NCI-H1436 (cell line): ENCODE results near the gene TMC2.

Experiments
- DNase-seq: peaks from one replicate; lab custom pipeline; 2025; lab: John Stamatoyannopoulos, UW

TMC2 gene

DNA sequence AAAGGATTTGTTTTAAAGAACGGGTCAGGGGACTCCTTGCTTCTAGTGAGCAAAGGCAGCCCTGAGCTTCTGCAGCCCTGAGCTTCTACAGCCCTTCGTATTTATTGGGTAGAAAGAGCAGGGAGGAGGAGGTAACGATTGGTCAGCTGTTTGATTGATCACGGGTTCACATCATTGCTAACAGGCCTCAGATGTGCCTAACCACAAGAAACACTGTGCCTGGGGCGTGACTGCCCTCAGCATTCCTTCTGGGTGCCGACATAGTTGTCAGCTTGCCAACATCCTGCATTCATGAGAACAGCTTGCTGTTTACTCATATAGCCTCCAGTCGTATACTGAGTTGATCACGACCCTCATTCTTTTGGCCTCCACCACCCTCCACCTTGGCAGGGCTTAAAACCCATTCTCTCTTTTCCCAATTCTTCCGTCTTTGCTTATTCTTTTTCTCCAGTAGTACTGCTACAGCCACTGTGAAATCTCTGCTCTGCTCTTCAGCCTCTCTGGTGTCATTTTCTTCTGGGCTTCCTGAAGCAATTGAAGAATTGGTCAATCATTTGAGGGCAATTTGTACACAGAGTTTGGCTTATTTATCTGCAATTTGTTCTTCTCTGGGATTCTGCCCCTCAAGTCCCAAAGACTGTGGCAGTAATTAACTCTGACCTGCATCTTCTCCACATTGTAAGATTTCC, 90.6 kb downstream of the TMC2 start:
- DNase-seq: no peak

DNA sequence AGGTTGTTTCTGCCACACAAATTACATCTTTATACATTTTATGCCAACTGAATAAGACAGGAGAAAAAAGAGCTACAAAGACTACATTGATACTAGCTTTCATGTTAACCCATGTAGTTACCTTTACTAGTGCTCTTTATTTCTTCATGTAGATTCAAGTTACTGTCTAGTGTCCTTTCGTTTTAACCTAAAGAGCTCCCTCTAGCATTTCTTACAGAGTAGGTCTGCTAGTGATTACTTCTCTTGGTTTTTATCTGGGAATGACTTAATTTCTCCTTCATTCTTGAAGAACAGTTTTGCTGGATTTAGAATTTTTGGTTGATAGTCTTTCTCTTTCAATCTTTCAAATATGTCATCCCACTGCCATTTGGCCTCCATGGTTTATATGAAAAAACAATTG, 94.9 kb downstream of the TMC2 start:
- DNase-seq: no peak

DNA sequence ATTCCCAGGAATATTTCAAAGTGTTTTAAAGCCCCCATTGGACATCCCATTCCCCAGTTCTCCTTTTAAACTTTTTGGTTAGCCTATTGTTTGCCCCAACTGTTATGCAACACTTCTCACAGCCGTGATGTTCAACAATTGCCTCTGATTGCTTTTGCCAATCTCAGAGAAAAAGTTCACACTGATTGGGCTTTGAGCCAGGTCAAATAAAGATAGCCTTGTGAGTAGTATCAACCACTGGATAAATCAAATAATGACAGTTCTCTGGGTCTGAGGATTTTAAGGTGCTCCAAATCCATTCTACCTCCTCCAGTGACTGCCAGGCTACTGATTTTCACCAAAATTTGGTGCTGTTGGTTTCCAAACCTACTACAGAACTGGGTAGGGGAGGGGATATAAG, 97.0 kb downstream of the TMC2 start:
- DNase-seq: no peak

DNA sequence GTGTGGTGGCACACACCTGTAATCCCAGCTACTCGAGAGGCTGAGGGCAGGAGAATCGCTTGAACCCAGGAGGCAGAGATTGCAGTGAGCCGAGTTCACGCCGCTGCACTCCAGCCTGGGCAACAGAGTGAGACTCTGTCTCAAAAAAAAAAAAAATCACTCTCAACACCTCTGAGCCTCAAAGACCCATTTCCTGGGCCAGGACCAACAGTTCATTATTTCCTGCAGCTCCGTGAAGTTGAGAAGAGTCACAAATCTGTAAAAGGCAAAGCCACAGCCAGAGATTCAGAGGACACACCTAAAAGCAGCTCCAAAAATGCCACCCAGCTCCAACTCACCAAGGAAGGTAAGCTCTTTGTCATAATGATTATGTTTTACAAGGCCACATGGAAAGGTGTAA, 100.9 kb downstream of the TMC2 start:
- no peak for DNase-seq

DNA sequence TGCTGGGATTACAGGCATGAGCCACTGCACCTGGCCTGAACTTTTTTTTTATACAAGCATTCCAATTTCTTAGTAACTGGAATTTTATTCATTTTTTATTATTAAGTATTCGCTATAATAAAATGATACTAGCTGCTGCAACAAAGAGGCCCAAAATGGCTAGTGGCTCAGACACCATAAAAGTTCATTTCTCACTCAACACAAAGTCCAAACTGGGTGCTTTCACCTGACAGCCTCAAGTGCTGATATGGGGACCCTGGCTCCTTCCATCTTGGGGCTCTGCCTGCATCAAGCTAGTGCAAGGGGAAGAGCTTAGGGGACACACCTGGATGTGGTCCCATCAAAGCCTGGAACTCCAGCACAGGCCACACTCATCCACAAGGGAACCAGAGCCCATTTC, 103.9 kb downstream of the TMC2 start:
- DNase-seq: no peak

DNA sequence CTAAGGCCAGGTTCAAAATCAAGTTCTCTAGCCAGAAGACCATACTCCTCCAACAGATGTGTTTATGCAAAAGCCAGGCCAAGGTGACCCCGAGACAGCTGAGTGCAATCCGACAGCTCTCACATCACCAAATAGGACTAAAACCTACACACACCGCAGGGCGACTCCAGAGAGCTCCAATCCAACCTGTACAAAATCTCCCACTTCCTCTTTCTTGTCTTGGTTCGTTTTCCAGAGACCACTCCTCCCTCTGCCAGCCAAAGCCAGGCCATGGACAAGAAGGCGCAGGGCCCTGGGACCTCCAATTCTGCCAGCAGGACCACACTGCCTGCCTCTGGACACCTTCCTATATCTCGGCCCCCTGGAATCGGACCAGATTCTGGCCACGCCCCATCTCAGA, 104.5 kb downstream of the TMC2 start:
- no peak for DNase-seq

DNA sequence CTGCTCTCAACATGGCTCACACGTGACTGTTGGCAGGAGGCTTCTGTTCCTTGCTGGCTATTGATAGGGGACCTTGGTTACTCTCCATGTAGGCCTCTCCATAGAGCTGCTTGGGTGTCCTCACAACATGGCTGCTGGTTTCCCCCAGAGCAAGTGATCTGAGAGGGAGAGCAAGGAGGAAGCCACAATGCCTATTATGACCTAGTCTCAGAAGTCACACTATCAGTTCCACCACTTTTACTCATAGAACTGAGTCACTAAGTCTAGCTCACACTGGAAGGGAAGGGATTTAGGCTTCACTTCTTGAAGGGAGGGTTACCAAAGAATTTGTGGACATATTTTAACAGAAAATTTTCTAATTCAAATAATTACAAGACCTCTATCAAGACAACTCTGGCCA, 107.3 kb downstream of the TMC2 start:
- DNase-seq: no peak

DNA sequence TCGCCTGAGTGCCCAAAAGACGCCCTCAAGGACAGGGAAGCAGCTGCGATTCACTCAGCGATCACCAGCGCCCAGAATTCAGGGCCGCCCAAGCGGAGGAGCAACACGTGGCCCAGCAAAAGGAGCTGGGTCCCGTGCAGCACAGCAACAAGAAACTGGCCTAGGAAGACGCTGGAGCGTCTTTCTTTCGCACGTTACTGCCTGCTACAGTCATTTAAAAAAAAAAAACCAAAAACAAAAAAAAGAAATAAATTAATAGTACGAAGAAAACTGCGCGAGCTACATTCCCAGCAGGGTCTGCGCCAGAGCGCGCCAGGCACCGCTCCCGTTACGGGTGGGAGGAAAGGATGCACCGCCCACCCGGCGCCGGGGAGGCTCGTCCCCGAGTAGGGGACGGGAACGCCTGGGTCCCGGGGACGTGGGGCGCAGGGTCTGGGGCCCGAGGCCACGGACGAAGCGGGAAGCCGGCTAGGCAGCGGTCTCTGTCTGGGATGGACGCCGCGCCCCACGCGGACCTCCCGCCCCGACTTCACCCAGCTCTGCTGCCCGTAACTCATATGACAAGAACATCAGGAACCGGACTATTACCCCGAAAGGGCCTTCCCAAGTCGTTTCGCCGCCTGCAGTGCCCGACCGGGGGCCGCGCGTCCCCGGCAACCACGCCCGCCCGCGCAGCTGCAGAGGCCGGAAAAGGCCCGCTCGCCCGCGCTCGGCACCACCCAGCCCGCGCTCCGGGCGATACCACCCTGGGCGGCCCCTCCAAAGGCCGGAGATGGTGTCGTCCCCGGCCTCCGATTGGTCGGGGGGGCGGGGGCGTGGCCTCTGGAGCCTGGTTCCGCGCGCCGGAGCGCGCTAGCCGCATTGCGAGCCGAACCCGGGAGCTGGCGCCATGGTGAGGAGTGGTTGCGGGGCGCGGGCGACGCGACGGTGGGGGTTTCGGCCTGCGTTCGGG, 115.7 kb downstream of the TMC2 start, which contains the start of gene NOP56:
TSS of gene NOP56 (plus strand) at position 861 of the 952 bp plus-strand sequence. CDS start at position 890, 29 bp downstream.
- DNase-seq: peak; percentile 79

DNA sequence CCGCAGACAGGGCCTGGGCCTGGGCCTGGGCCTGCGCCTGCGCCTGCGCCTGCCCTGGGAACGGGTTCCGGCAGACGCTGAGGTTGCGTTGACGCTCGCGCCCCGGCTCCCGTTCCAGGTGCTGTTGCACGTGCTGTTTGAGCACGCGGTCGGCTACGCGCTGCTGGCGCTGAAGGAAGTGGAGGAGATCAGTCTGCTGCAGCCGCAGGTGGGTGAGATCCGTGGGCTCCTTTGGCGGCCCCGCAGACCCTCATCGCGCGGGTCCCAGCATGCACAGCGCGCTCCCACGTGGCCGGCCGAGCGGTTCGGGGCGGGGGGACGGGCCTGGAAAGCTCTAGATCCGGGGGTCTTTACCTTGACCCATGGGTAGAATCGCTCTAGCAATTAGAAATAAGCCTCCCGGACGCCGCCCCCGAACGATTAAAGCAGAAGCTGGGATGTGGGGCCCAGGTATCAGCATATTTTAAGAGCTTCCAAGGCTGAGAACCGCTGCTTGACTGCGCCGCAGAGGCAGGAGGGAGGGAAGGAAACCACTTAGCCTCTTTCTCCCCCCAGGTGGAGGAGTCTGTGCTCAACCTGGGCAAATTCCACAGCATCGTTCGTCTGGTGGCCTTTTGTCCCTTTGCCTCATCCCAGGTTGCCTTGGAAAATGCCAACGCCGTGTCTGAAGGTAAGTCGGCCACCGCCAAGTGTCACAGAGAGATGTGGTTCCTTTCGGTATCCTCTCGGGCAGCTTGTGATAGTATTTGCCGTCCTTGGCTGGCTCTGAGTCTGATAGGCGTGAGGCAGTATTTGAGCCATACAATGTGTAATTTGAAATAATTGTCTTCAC, 116.6 kb downstream of the TMC2 start:
- peak; percentile 10 for DNase-seq

DNA sequence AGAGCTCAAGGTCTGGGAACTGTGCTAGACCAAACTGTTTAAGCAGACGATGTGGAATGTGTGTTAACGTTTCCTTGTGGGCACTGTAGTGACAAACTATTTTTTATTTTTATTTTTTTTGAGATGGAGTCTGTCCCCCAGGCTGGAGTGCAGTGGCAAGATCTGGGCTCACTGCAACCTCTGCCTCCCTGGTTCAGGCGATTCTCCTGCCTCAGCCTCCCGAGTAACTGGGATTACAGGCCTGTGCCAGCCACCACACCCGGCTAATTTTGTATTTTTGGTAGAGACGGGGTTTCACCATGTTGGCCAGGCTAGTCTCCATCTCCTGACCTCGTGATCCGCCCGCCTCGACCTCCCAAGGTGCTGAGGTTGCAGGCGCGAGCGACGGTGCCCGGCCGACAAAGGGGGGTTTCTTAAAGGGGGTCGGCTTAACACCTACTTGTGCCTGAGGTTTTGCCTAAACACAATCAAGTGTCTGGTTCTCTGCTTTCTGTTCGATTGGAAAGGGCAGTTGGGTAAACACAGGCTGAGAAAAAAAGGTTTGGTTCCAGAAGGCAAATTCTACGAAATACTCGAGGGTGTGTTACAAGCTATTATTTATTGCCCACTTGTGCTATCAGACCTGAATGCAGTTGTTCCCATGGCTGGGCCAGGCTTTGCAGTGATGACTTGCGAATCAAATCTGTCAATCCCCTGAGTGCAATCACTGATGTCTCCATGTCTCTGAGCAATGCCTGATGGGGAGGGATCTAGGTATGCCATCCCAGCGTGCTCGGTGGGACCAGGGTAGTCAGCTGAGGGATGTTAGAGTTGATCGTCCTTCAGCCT, 117.4 kb downstream of the TMC2 start:
- DNase-seq: no peak

DNA sequence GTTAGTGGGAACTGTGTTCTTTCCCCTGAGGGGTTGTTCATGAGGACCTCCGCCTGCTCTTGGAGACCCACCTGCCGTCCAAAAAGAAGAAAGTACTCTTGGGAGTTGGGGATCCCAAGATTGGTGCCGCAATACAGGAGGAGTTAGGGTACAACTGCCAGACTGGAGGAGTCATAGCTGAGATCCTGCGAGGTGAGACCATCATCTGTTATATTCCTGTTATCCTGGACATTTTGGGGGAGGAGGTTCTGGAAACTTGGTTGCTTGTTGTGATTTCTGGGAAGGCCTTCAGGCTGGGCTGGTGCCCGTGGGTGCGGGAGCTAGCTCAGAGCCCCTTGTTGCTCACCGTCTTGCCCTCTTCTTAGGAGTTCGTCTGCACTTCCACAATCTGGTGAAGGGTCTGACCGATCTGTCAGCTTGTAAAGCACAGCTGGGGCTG, 118.0 kb downstream of the TMC2 start:
- DNase-seq: no peak

DNA sequence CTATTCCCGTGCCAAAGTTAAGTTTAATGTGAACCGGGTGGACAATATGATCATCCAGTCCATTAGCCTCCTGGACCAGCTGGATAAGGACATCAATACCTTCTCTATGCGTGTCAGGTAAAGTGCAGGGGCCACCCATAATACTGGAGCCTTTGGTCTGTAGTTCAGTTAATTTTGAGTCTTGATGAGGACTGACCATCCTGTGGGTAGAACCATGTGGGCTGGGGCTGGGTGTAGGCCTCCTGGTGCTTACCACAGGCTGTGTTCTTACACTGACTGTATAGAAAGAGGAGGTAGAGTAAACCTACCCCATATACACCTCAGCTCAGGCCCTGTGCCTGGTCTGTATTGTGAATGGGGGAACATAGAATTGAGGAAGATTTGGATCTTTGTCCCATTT, 118.5 kb downstream of the TMC2 start:
- DNase-seq: no peak

DNA sequence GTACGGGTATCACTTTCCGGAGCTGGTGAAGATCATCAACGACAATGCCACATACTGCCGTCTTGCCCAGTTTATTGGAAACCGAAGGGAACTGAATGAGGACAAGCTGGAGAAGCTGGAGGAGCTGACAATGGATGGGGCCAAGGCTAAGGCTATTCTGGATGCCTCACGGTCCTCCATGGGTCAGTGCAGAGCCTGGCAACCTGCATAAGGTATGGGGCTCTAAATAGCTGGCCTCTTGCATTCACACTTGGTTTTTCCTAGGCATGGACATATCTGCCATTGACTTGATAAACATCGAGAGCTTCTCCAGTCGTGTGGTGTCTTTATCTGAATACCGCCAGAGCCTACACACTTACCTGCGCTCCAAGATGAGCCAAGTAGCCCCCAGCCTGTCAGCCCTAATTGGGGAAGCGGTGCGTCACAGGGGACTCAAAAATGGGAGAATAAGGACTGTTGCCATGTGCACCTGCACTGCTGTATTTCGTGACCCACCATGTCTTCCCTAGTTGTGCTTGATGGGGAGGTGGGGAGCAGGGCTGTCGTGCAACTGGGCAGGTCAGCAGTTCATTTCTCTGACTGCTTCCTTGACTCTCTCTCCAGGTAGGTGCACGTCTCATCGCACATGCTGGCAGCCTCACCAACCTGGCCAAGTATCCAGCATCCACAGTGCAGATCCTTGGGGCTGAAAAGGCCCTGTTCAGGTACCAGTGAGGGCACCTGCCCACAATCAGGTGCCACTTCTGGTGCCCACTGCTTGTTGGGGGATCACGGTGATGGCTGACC, 119.2 kb downstream of the TMC2 start:
- DNase-seq: no peak

DNA sequence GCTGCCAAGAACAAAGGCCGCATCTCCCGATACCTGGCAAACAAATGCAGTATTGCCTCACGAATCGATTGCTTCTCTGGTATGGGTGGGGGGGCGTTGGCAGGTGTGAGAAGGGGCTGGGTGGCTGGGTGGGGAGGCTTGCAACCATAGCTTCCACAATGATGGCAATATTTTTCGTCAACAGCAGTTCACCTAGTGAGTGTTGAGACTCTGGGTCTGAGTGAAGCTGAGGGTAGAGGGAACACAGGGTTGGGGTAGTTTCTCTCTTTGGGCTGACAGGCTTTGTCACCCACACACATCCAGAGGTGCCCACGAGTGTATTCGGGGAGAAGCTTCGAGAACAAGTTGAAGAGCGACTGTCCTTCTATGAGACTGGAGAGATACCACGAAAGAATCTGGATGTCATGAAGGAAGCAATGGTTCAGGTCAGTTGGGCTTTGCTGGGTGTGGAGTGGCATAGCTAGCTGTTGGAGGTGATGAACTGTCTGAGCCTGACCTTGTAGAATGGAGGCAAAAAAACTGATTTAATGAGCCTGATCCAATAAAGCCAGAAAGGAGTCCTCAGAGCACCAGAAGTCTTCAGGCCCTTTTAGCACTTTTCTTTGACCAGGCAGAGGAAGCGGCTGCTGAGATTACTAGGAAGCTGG, 120.2 kb downstream of the TMC2 start:
- DNase-seq: no peak

DNA sequence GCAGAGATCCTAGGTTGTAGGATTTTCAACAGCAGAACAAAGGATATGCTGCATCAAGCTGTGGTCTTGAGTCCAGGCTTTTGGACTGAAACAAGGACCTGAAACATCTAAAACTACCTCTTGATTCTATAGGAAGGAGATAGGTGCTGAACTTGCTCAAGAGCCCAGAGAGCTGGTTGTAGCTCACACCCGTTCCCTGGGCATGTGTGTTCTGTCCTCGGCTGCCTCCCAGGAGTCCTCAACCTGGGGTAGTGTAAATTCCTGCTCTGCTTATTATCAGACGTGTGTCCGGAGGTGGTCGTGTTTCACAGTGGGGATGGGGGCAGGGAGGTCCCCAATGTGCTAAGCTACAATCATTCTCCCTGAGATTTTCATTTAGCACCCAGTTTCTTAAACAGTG, 120.9 kb downstream of the TMC2 start:
- no peak for DNase-seq

DNA sequence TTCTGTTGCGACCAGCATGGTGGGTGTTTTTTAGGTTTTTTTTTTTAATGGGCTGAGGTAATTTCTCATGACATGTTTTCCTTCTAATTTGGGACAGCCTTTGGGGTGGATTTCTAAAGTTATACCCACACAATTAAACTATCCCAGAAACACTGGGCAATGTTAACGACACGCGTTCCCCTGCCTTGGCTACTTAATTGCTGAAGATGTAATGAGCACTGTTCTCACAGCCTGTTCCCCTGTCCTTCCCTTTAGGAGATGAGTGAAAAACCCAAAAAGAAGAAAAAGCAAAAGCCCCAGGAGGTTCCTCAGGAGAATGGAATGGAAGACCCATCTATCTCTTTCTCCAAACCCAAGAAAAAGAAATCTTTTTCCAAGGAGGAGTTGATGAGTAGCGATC, 121.3 kb downstream of the TMC2 start:
- DNase-seq: no peak

DNA sequence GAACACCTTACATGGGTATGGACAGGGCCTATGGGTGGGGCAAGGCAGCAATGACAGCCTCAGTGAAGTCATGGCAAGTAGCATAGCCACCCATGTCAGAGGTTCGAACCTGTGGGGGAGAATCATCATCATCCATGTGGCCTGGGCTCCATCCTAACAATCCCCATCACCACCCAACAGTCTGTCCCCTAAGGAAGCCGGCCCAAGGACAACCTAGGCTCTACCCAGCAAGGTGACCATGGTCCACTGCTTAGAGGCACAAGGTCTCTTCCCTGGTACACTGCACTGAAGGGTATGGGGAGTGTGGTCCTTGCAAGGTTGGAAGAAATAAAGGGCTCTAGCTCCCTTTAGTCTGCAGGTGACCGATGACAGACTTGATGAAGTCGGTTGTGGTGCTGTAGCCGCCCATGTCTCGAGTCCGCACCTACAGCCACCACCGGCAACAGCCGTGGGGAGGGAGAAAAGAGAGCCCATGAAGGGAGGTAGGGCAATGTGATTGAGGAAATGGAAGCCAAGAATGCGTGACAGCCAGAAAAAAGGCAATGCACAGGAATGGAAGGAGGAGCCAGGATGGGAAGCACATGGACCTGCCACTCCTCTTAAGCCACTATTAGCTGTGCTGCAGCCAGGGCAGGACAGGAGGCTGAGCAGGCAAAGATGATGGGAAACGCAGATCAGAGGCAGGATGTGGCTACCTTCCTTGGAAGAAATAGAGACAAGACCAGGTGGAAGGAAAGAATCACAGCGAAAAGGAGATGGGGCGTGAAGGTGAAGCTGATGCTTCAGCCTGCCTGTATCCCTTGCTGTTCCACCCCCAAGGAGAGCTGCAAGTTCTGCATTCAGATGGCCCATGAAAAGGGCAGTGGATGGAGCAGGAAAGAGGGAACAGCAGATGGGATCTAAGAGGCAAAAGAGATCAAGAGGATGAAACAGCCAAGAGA, 122.3 kb downstream of the TMC2 start:
- DNase-seq: no peak

DNA sequence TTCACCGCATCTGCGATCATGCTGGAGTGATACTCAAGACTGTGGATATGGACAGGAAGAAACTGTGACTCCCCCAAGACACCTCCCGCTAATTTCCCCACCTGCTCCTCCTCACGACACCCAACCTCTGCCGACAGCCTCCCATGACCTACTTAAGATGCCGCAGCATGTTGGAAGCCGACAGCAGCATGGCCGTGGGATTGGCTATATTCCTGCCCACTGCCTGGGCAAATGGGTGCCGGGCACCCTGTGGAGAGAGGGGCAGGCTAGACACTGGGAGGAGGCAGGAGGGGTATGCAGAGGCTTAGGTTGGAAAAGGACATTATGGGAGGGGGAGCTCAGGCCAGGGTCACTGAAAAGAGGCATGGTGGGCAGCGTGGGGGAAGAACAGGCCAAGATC, 123.2 kb downstream of the TMC2 start:
- DNase-seq: no peak

DNA sequence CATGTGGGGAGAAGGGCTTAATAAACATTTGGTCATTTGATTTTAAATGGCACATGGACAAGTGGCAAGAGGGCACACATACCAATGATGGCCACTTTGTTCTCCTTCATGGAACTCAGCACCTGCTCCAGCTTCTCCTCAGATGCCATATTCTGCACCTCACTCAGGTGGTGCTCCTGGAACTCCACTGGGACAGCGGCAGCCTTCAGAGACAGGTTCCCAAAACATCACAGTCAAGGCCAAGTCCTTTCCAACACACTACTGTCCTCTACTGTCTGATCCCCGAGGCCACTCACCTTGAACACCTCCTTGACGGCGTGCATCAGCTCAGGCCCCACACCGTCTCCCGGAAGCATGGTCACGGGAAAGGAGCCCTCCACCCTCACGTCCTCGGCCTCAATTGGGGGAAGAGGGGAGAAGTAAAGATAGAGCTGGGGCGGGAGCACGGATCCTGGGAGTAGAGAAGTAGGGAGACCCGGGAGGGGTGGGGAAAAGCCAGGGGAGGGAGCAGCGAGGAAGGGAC, 127.1 kb downstream of the TMC2 start:
- DNase-seq: no peak
